Activated CD4-positive, alpha-beta T cell treated with anti-CD3 and anti-CD28 coated beads for 36 hours (primary cell): ENCODE results near the gene CYB5R3. TPM values are rescaled to one million over a fixed set of nuclear protein-coding genes. Genes with fewer than 3 reads are reported as not detected.
A peak's percentile ranks its signal among the peaks of the same experiment; 100 is the strongest.

Experiments
- ATAC-seq: fragments of 200-7000 bp; cut with Tn5 transposase; one replicate; pipeline ENCODE4 v1.10.0; 2021; ENCODE audit warnings: mild to moderate bottlenecking, moderate library complexity
- CTCF ChIA-PET: fragments of 350-600 bp; sonication (Branson Sonifier 250); formaldehyde crosslinking; loops from one replicate; lab custom pipeline; 2021; ENCODE audit warnings: antibody characterized with exemption; lab: Charles Lee
- POLR2A ChIA-PET: fragments of 350-600 bp; sonication (Branson Sonifier 250); formaldehyde crosslinking; loops from one replicate; lab custom pipeline; 2021; ENCODE audit warnings: antibody characterized with exemption, inconsistent platforms; lab: Charles Lee
- DNase-seq: peaks from one replicate; pipeline ENCODE4 v3.0.0-alpha.2; 2020
- H3K27ac Mint-ChIP-seq: one replicate; pipeline ENCODE4 v1.8.0; 2021; ENCODE audit warnings: mixed read lengths
- H3K27me3 Mint-ChIP-seq: one replicate; pipeline ENCODE4 v1.8.0; 2021; ENCODE audit warnings: mixed read lengths
- H3K36me3 Mint-ChIP-seq: one replicate; pipeline ENCODE4 v1.8.0; 2021; ENCODE audit warnings: low read depth, mixed read lengths
- H3K4me1 Mint-ChIP-seq: one replicate; pipeline ENCODE4 v1.8.0; 2021; ENCODE audit warnings: mixed read lengths
- H3K4me3 Mint-ChIP-seq: one replicate; pipeline ENCODE4 v1.8.0; 2021; ENCODE audit warnings: mild to moderate bottlenecking, moderate library complexity, mixed read lengths
- H3K9me3 Mint-ChIP-seq: one replicate; pipeline ENCODE4 v1.8.0; 2021; ENCODE audit warnings: low read depth, mixed read lengths
- intact Hi-C, 2 experiments: fragments of 100-400 bp; cut with DNase I in 1 of 2; cut with micrococcal nuclease in 1 of 2; formaldehyde crosslinking; loops; one replicate each; pipeline versions ENCODE4 v1.14.2 to v1.15.1; 2022 to 2024; cut with DNase I, micrococcal nuclease
- total RNA-seq, 2 experiments: library from RNA; stranded (reverse); gene quantifications; one replicate each; pipeline ENCODE4 v1.2.3, GENCODE V29; 2021

CYB5R3 gene
- total RNA-seq, result 100 to 1,000 TPM in 1 of 2 experiments, 10 to 100 TPM in 1; 79.5 to 101 TPM

GRCh38 chr22:42649246-42650099 is at the start of gene CYB5R3:
Gene CYB5R3 (minus strand): TSS chr22:42649392. CDS start chr22:42649315, 77 bp downstream.
- POLR2A ChIA-PET, result interaction anchor here (0.9 to 4.7 kb wide), 2 partner anchors 14 to 35 kb away, joined by 3 to 53 read pairs; partner anchors contain the start of gene POLDIP3
- Mint-ChIP-seq H3K36me3 (peaks cover 2% of the 10 kb centered on the region), H3K27ac (peak within 1 kb of the TSS; percentile 92), H3K9me3 (no peaks in the 10 kb centered on the region), H3K27me3 (no peaks in the 10 kb centered on the region), H3K4me1 (peaks cover 22% of the 10 kb centered on the region), H3K4me3 (peak within 1 kb of the TSS; percentile 92)
- peak; percentile 91 for DNase-seq
- peak; percentile 87 for ATAC-seq
- intact Hi-C loops, result loop anchor here (1.0 to 2.0 kb wide), 12 partner anchors 13 to 570 kb away; partner anchors contain the start of genes ARFGAP3 (in 1 of the 2), PACSIN2 (in 1 of the 2), POLDIP3 (in 1 of the 2) and SMDT1 (in 1 of the 2)
- CTCF ChIA-PET, result interaction anchor here (0.7 kb wide), 1 partner anchor 28 kb away, joined by 3 read pairs; no protein-coding TSS in a partner anchor

GRCh38 chr22:42697542-42698013 is 48.4 kb upstream of the CYB5R3 start:
- ChIA-PET CTCF (no interaction called here), POLR2A (no interaction called here)
- no peaks in the 10 kb centered on the region for H3K9me3 Mint-ChIP-seq
- no peaks in the 10 kb centered on the region for H3K36me3 Mint-ChIP-seq
- H3K27ac Mint-ChIP-seq, result no peak overlapping the region
- ATAC-seq, result no peak
- no peak overlapping the region for H3K4me3 Mint-ChIP-seq
- intact Hi-C loops, result no loop called here
- H3K4me1 Mint-ChIP-seq, result no peaks in the 10 kb centered on the region
- DNase-seq, result no peak
- no peaks in the 10 kb centered on the region for H3K27me3 Mint-ChIP-seq

- DNase-seq (no peak), ATAC-seq (no peak)
- Mint-ChIP-seq H3K36me3 (no peaks in the 10 kb centered on the region), H3K4me3 (no peak overlapping the region), H3K9me3 (no peaks in the 10 kb centered on the region), H3K4me1 (no peaks in the 10 kb centered on the region), H3K27ac (no peak overlapping the region), H3K27me3 (no peaks in the 10 kb centered on the region)
- ChIA-PET POLR2A (no interaction called here), CTCF (interaction anchor here (0.6 kb wide), 1 partner anchor 10 kb away, joined by 3 read pairs; no protein-coding TSS in a partner anchor)
- intact Hi-C loops, result no loop called here
Measured at GRCh38 chr22:42696331-42696967, 47.3 kb upstream of the CYB5R3 start.

GRCh38 chr22:42695294-42695693 is 46.1 kb upstream of the CYB5R3 start:
- Mint-ChIP-seq H3K27ac (no peak overlapping the region), H3K9me3 (no peaks in the 10 kb centered on the region), H3K36me3 (no peaks in the 10 kb centered on the region), H3K27me3 (no peaks in the 10 kb centered on the region), H3K4me1 (no peaks in the 10 kb centered on the region), H3K4me3 (no peak overlapping the region)
- ChIA-PET POLR2A (no interaction called here), CTCF (no interaction called here)
- DNase-seq (no peak), ATAC-seq (no peak)
- intact Hi-C loops, result no loop called here

- Mint-ChIP-seq H3K36me3 (no peaks in the 10 kb centered on the region), H3K4me1 (no peaks in the 10 kb centered on the region), H3K27ac (no peak overlapping the region), H3K27me3 (no peaks in the 10 kb centered on the region), H3K9me3 (no peaks in the 10 kb centered on the region), H3K4me3 (no peak overlapping the region)
- intact Hi-C loops, result no loop called here
- DNase-seq (no peak), ATAC-seq (no peak)
- ChIA-PET CTCF (no interaction called here), POLR2A (no interaction called here)
Measured at GRCh38 chr22:42693763-42694683, 44.8 kb upstream of the CYB5R3 start.

GRCh38 chr22:42693055-42693762 is 44.0 kb upstream of the CYB5R3 start:
- Mint-ChIP-seq H3K27me3 (no peaks in the 10 kb centered on the region), H3K4me3 (no peak overlapping the region), H3K4me1 (no peaks in the 10 kb centered on the region), H3K36me3 (no peaks in the 10 kb centered on the region), H3K27ac (no peak overlapping the region), H3K9me3 (no peaks in the 10 kb centered on the region)
- no peak for DNase-seq
- intact Hi-C loops, result no loop called here
- ChIA-PET CTCF (no interaction called here), POLR2A (no interaction called here)
- no peak for ATAC-seq

GRCh38 chr22:42692239-42693054 is 43.3 kb upstream of the CYB5R3 start:
- ChIA-PET CTCF (no interaction called here), POLR2A (interaction anchor here (0.6 kb wide), 1 partner anchor 71 kb away, joined by 3 read pairs; no protein-coding TSS in a partner anchor)
- intact Hi-C loops, result no loop called here
- ATAC-seq, result no peak
- Mint-ChIP-seq H3K36me3 (no peaks in the 10 kb centered on the region), H3K9me3 (no peaks in the 10 kb centered on the region), H3K4me3 (no peak overlapping the region), H3K4me1 (no peaks in the 10 kb centered on the region), H3K27ac (no peak overlapping the region), H3K27me3 (no peaks in the 10 kb centered on the region)
- DNase-seq, result peak; percentile 13

- ChIA-PET POLR2A (interaction anchor here (0.5 kb wide), 1 partner anchor 11 kb away, joined by 3 read pairs; no protein-coding TSS in a partner anchor), CTCF (no interaction called here)
- Mint-ChIP-seq H3K27ac (no peak overlapping the region), H3K4me1 (no peaks in the 10 kb centered on the region), H3K4me3 (no peak overlapping the region), H3K36me3 (no peaks in the 10 kb centered on the region), H3K9me3 (no peaks in the 10 kb centered on the region), H3K27me3 (no peaks in the 10 kb centered on the region)
- no peak for DNase-seq
- intact Hi-C loops, result no loop called here
- no peak for ATAC-seq
Measured at GRCh38 chr22:42691440-42691839, 42.2 kb upstream of the CYB5R3 start.

GRCh38 chr22:42688241-42689211 is 39.3 kb upstream of the CYB5R3 start:
- no peaks in the 10 kb centered on the region for H3K36me3 Mint-ChIP-seq
- ATAC-seq (no peak), DNase-seq (no peak)
- ChIA-PET POLR2A (no interaction called here), CTCF (no interaction called here)
- intact Hi-C loops, result no loop called here
- no peak overlapping the region for H3K4me3 Mint-ChIP-seq
- no peaks in the 10 kb centered on the region for H3K27me3 Mint-ChIP-seq
- no peak overlapping the region for H3K27ac Mint-ChIP-seq
- no peaks in the 10 kb centered on the region for H3K9me3 Mint-ChIP-seq
- H3K4me1 Mint-ChIP-seq, result no peaks in the 10 kb centered on the region
